HCT116 (cell line): ENCODE results near the gene GAB2. TPM values are rescaled to one million over a fixed set of nuclear protein-coding genes. Genes with fewer than 3 reads are reported as not detected.

Experiments
- ATAC-seq: fragments of 200-7000 bp; cut with Tn5 transposase; 2 replicates; pipeline ENCODE4 v1.9.1; 2020; ENCODE audit warnings: mild to moderate bottlenecking, moderate library complexity
- BruUV-seq: library from RNA; stranded (reverse); fragments of 400-500 nt; replicated peaks from 2 replicates; lab custom pipeline; 2021; lab: Mats Ljungman, UMichigan
- CTCF ChIA-PET: fragments of 300-600 bp; sonication (Branson Sonifier 250); formaldehyde crosslinking; loops from one replicate; lab custom pipeline; 2021; ENCODE audit warnings: antibody characterized with exemption; lab: Charles Lee
- POLR2A ChIA-PET: fragments of 300-600, 350-600 bp; sonication (Branson Sonifier 250); formaldehyde crosslinking; loops from one replicate; lab custom pipeline; 2021; ENCODE audit warnings: antibody characterized with exemption; lab: Charles Lee
- RAD21 ChIA-PET, 2 experiments: fragments of 300-600 bp; sonication (Branson Sonifier 250); formaldehyde crosslinking; loops; one replicate each; lab custom pipeline; 2023; ENCODE audit warnings: low total read pairs in 2 of 2; ENCODE audit not compliant: uncharacterized antibody in 2 of 2, unreplicated experiment in 2 of 2, low non-redundant PET in 1 of 2; lab: Charles Lee
- DNase-seq: peaks from one replicate; pipeline ENCODE4 v3.0.0-alpha.2; 2010; ENCODE audit warnings: low read depth, low spot score
- H2AFZ ChIP-seq: fragments of 200-600 bp; shearing (Covaris generic), sonication (generic); 2 replicates; pipeline ENCODE4 v1.6.1; 2017; ENCODE audit warnings: low read depth, mixed run types, mixed read lengths, antibody characterized with exemption, low read length; ENCODE audit not compliant: poor library complexity, severe bottlenecking
- H3K27ac ChIP-seq: 2 replicates; pipeline ENCODE4 v1.5.1; 2012; ENCODE audit warnings: low read depth, low read length
- H3K27me3 ChIP-seq: fragments of 200-600 bp; sonication (generic); 2 replicates; pipeline ENCODE4 v1.6.1; 2016; ENCODE audit warnings: mixed run types, low read length, mixed read lengths; ENCODE audit not compliant: insufficient read depth
- H3K36me3 ChIP-seq, 2 experiments: fragments of 200-500 bp in 1 of 2; fragments of 200-600 bp in 1 of 2; sonication (Bioruptor generic) in 1 of 2; sonication (generic) in 1 of 2; 2 replicates each; pipeline versions ENCODE4 v1.5.1 to v1.6.1; 2014 to 2016; ENCODE audit warnings: low read length in 2 of 2, inconsistent platforms in 1 of 2, mixed read lengths in 1 of 2, mixed run types in 1 of 2; ENCODE audit not compliant: insufficient read depth in 2 of 2, control insufficient read depth in 1 of 2
- H3K4me1 ChIP-seq, 2 experiments: fragments of 200-600 bp in 1 of 2; sonication (generic) in 1 of 2; 2 replicates each; pipeline versions ENCODE4 v1.5.1 to v1.6.1; 2012 to 2017; ENCODE audit warnings: low read length in 2 of 2, inconsistent platforms in 1 of 2, mild to moderate bottlenecking in 1 of 2, mixed read lengths in 1 of 2, mixed run types in 1 of 2, moderate library complexity in 1 of 2; ENCODE audit not compliant: insufficient read depth in 2 of 2, control insufficient read depth in 1 of 2
- H3K4me2 ChIP-seq: fragments of 200-600 bp; sonication (generic); 2 replicates; pipeline ENCODE4 v1.6.1; 2017; ENCODE audit warnings: mixed run types, low read length, mixed read lengths
- H3K4me3 ChIP-seq, 2 experiments: fragments of 200-600 bp in 1 of 2; sonication (generic) in 1 of 2; replicated peaks in 1 of 2; 2 replicates each; pipeline ENCODE4 v1.5.1; 2011 to 2016; ENCODE audit warnings: low read length in 2 of 2, control low read depth in 1 of 2, low read depth in 1 of 2, mild to moderate bottlenecking in 1 of 2, mixed read lengths in 1 of 2, mixed run types in 1 of 2
- H3K79me2 ChIP-seq: fragments of 200-600 bp; sonication (generic); 2 replicates; pipeline ENCODE4 v1.6.1; 2017; ENCODE audit warnings: mild to moderate bottlenecking, mixed run types, low read length, moderate library complexity, mixed read lengths; ENCODE audit not compliant: insufficient read depth
- H3K9ac ChIP-seq: fragments of 200-600 bp; sonication (generic); 2 replicates; pipeline ENCODE4 v1.6.1; 2016; ENCODE audit warnings: low read length, mixed read lengths
- H3K9me2 ChIP-seq: fragments of 200-600 bp; sonication (generic), shearing (Covaris generic); 2 replicates; pipeline ENCODE4 v1.6.1; 2017; ENCODE audit warnings: mixed run types, mild to moderate bottlenecking, moderate library complexity; ENCODE audit not compliant: insufficient read depth
- H3K9me3 ChIP-seq, 2 experiments: fragments of 200-500 bp in 1 of 2; fragments of 200-600 bp in 1 of 2; sonication (Bioruptor generic) in 1 of 2; sonication (generic) in 1 of 2; 2 replicates each; pipeline ENCODE4 v1.6.1; 2014 to 2017; ENCODE audit warnings: low read length in 2 of 2, mixed read lengths in 2 of 2, inconsistent platforms in 1 of 2, low read depth in 1 of 2, mild to moderate bottlenecking in 1 of 2, mixed run types in 1 of 2, moderate library complexity in 1 of 2; ENCODE audit not compliant: control insufficient read depth in 1 of 2, insufficient read depth in 1 of 2
- H4K20me1 ChIP-seq: fragments of 200-600 bp; sonication (generic), shearing (Covaris generic); 2 replicates; pipeline ENCODE4 v1.6.1; 2017; ENCODE audit warnings: mixed run types, mild to moderate bottlenecking, moderate library complexity; ENCODE audit not compliant: insufficient read depth
- CBX3 ChIP-seq: IDR thresholded peaks from 2 replicates; pipeline ENCODE4 v1.6.1; 2012; ENCODE audit warnings: low read depth
- ELF1 ChIP-seq: IDR thresholded peaks from 2 replicates; pipeline ENCODE4 v1.6.1; 2012; ENCODE audit warnings: low read depth, borderline replicate concordance
- EZH2 ChIP-seq: fragments of 200-600 bp; sonication (generic); IDR thresholded peaks from 2 replicates; pipeline ENCODE4 v1.6.1; 2017; ENCODE audit warnings: antibody characterized with exemption, mixed run types
- EZH2phosphoT487 ChIP-seq: fragments of 200-600 bp; IDR thresholded peaks from 2 replicates; pipeline ENCODE4 v1.6.1; 2018; ENCODE audit warnings: antibody characterized with exemption, borderline replicate concordance
- FOSL1 ChIP-seq: IDR thresholded peaks from 2 replicates; pipeline ENCODE4 v1.6.1; 2012; ENCODE audit warnings: low read depth
- JUND ChIP-seq: IDR thresholded peaks from 2 replicates; pipeline ENCODE4 v1.6.1; 2012
- POLR2AphosphoS5 ChIP-seq: IDR thresholded peaks from 2 replicates; pipeline ENCODE4 v1.6.1; 2011; ENCODE audit warnings: mild to moderate bottlenecking, low read depth, low read length, moderate library complexity
- SIN3A ChIP-seq: IDR thresholded peaks from 2 replicates; pipeline ENCODE4 v1.6.1; 2012; ENCODE audit warnings: low read depth
- TCF7L2 ChIP-seq: IDR thresholded peaks from 2 replicates; pipeline ENCODE4 v1.7.0; 2011; ENCODE audit warnings: borderline replicate concordance, inconsistent platforms; ENCODE audit not compliant: insufficient read depth, insufficient read length; ENCODE audit errors: extremely low read depth
- YY1 ChIP-seq: IDR thresholded peaks from 2 replicates; pipeline ENCODE4 v1.6.1; 2011; ENCODE audit warnings: low read length, low read depth, moderate library complexity, mild to moderate bottlenecking; ENCODE audit not compliant: insufficient replicate concordance; ENCODE audit errors: extremely low read depth
- ZFX ChIP-seq: fragments of 450-650 bp; IDR thresholded peaks from 2 replicates; pipeline ENCODE4 v1.6.1; 2017
- ZNF274 ChIP-seq: fragments of 200-500 bp; sonication (Bioruptor generic); IDR thresholded peaks from 2 replicates; pipeline ENCODE4 v1.6.1; 2014; ENCODE audit warnings: mild to moderate bottlenecking, low read depth, low read length, inconsistent platforms
- intact Hi-C: fragments of 100-400 bp; cut with micrococcal nuclease; formaldehyde crosslinking; loops from 2 replicates; pipeline ENCODE4 v1.10.0; 2022
- total RNA-seq: library from RNA; stranded (reverse); gene quantifications from one replicate; pipeline ENCODE4 v1.2.1, GENCODE V29; 2021; ENCODE audit not compliant: unreplicated experiment
- TF ChIP-seq, protein P1 (sequence below): IDR thresholded peaks from 2 replicates; pipeline ENCODE4 v1.6.1; 2012; ENCODE audit warnings: low read depth
- TF ChIP-seq, protein P2 (sequence below): IDR thresholded peaks from 2 replicates; pipeline ENCODE4 v1.6.1; 2012
- TF ChIP-seq, protein P3 (sequence below), 3 experiments: fragments of 200-600 bp in 1 of 3; sonication (generic) in 1 of 3; IDR thresholded peaks in 2 of 3; conservative IDR thresholded peaks in 1 of 3; 2 replicates each; pipeline ENCODE4 v1.5.1; 2012 to 2017; ENCODE audit warnings: low read depth in 2 of 3, low read length in 2 of 3, antibody characterized with exemption in 1 of 3, borderline replicate concordance in 1 of 3, control low read depth in 1 of 3, mild to moderate bottlenecking in 1 of 3, mixed read lengths in 1 of 3, mixed run types in 1 of 3, moderate library complexity in 1 of 3; ENCODE audit not compliant: insufficient read depth in 1 of 3

GAB2 gene
- total RNA-seq, 1 experiment from 2014 or later, result 1.9 TPM

DNA sequence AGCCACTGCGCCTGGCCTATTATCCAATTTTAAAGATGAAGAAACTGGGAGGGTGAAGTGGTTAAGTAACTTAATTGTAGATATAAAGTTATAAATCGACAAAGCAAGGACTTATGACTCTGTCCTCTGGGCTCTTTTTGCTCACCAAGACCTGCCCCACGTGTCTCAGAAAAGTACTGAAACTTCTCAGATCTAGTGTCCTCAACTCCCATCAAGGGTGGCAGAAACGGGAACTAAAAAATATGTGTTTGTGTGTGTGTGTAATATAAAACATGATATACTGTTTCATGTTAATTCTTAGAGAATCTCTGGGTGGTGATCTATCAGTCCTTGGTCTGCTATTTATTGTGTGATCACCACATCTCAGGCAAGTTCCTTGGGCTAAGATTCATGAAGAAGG is 104.9 kb downstream of the GAB2 start (continued):
- TF ChIP-seq, protein P1, sequence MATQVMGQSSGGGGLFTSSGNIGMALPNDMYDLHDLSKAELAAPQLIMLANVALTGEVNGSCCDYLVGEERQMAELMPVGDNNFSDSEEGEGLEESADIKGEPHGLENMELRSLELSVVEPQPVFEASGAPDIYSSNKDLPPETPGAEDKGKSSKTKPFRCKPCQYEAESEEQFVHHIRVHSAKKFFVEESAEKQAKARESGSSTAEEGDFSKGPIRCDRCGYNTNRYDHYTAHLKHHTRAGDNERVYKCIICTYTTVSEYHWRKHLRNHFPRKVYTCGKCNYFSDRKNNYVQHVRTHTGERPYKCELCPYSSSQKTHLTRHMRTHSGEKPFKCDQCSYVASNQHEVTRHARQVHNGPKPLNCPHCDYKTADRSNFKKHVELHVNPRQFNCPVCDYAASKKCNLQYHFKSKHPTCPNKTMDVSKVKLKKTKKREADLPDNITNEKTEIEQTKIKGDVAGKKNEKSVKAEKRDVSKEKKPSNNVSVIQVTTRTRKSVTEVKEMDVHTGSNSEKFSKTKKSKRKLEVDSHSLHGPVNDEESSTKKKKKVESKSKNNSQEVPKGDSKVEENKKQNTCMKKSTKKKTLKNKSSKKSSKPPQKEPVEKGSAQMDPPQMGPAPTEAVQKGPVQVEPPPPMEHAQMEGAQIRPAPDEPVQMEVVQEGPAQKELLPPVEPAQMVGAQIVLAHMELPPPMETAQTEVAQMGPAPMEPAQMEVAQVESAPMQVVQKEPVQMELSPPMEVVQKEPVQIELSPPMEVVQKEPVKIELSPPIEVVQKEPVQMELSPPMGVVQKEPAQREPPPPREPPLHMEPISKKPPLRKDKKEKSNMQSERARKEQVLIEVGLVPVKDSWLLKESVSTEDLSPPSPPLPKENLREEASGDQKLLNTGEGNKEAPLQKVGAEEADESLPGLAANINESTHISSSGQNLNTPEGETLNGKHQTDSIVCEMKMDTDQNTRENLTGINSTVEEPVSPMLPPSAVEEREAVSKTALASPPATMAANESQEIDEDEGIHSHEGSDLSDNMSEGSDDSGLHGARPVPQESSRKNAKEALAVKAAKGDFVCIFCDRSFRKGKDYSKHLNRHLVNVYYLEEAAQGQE, result no peak
- TF ChIP-seq ELF1 (no peak), TCF7L2 (no peak), SIN3A (no peak), YY1 (no peak)

DNA sequence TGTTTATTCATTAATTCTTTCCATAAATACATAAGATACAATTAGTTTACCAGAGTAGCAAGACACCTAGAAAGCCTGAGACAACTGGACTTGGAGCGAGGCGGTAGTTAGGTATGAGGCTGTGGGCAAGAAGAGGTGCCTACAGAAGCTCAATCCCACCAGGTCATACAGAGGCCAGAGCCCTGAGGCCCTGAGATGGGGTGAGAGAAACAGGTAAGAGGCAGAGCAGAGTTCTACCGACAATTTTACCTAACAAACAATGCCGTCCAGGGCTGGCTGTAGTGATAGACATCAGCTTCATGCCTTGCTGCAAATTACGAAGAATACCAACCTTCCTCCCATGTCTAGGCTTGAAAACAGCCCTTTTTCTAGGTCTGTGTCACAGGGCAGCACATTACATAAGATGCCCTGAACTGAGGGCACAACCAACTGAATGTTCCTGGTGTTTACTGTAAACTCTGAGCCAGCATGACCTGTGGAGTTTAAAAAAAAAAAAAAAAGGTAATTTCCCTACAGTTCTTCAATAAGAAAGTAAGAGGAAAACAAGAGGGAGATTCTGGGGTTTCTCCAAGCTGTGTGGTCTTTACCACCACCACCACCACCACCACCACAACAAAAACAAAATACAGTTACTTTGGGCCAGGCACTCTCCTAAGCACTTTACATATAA is 105.8 kb downstream of the GAB2 start:
- no peak overlapping the region for H3K9ac ChIP-seq
- ChIA-PET RAD21 (no interaction called here), POLR2A (no interaction called here), CTCF (no interaction called here)
- no peaks in the 10 kb centered on the region for H3K9me2 ChIP-seq
- no peaks in the 10 kb centered on the region for H4K20me1 ChIP-seq
- no peak overlapping the region for H3K4me3 ChIP-seq
- H3K9me3 ChIP-seq, result no peaks in the 10 kb centered on the region
- no TSS peak for BruUV-seq
- DNase-seq, result no peak
- no peak overlapping the region for H2AFZ ChIP-seq
- no peak overlapping the region for H3K4me2 ChIP-seq
- H3K27ac ChIP-seq, result no peak overlapping the region
- no peaks in the 10 kb centered on the region for H3K79me2 ChIP-seq
- no peak for ATAC-seq
- H3K27me3 ChIP-seq, result no peaks in the 10 kb centered on the region
- intact Hi-C loops, result no loop called here
- peaks cover 0 to 5% of the 10 kb centered on the region in 2 experiments; a peak in 1 of 4 replicates for H3K4me1 ChIP-seq
- H3K36me3 ChIP-seq, result no peaks in the 10 kb centered on the region
- TF ChIP-seq FOSL1 (no peak), ELF1 (no peak), ZFX (no peak), SIN3A (no peak), ZNF274 (no peak), TCF7L2 (no peak), EZH2phosphoT487 (no peak), EZH2 (no peak), CBX3 (no peak), JUND (no peak), POLR2AphosphoS5 (no peak)
- TF ChIP-seq, protein P2, sequence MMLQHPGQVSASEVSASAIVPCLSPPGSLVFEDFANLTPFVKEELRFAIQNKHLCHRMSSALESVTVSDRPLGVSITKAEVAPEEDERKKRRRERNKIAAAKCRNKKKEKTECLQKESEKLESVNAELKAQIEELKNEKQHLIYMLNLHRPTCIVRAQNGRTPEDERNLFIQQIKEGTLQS, result no peak
- TF ChIP-seq, protein P3, sequence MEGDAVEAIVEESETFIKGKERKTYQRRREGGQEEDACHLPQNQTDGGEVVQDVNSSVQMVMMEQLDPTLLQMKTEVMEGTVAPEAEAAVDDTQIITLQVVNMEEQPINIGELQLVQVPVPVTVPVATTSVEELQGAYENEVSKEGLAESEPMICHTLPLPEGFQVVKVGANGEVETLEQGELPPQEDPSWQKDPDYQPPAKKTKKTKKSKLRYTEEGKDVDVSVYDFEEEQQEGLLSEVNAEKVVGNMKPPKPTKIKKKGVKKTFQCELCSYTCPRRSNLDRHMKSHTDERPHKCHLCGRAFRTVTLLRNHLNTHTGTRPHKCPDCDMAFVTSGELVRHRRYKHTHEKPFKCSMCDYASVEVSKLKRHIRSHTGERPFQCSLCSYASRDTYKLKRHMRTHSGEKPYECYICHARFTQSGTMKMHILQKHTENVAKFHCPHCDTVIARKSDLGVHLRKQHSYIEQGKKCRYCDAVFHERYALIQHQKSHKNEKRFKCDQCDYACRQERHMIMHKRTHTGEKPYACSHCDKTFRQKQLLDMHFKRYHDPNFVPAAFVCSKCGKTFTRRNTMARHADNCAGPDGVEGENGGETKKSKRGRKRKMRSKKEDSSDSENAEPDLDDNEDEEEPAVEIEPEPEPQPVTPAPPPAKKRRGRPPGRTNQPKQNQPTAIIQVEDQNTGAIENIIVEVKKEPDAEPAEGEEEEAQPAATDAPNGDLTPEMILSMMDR (IDR thresholded peaks at IDR 0.05 in 2 of 3, conservative IDR thresholded peaks at IDR 0.05 in 1 of 3; ENCODE audit: borderline replicate concordance in 1 of 3, insufficient read depth in 1 of 3, low read depth in 2 of 3, low read length in 2 of 3), result no peak
- TF ChIP-seq, protein P1, result no peak
